ENCODE results near the gene CRTAC1.

The CRTAC1 gene, protein sequence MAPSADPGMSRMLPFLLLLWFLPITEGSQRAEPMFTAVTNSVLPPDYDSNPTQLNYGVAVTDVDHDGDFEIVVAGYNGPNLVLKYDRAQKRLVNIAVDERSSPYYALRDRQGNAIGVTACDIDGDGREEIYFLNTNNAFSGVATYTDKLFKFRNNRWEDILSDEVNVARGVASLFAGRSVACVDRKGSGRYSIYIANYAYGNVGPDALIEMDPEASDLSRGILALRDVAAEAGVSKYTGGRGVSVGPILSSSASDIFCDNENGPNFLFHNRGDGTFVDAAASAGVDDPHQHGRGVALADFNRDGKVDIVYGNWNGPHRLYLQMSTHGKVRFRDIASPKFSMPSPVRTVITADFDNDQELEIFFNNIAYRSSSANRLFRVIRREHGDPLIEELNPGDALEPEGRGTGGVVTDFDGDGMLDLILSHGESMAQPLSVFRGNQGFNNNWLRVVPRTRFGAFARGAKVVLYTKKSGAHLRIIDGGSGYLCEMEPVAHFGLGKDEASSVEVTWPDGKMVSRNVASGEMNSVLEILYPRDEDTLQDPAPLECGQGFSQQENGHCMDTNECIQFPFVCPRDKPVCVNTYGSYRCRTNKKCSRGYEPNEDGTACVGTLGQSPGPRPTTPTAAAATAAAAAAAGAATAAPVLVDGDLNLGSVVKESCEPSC

DNA sequence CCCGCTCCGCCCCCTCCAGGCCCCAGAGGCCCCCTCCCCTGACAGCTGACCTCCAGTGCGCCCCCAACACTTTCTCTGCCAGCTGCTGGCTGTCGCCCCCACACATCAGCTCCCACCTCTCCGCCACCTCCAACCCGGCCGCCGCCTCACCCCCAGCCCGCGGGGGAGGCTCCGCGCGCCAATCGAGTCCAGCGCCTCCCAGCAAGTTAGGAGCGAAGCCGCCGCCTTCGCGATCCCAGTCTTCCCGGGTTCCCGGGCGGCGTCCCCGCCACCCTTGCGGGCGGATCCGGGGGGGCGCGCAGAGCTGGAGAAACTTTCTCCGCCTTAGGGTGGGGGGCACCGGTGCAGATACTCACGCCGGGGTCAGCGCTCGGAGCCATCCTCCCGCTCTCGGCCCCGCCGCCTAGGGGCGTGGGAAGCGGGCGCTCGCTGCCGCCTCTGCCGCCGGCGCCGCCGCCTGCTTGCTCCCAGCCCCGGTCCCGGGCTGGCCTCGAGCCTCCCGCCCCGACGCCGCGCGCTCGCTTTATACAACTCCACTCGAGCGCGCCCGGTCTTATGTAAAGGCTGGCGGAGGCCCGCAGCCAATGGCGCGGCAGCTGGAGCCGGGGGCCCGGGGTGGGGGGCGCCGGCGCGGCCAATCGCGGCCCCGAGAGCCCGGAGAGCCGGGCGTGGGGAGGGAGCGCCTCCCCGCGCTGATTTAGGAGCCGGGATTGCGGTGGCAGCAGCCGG is at the start of gene CRTAC1:
TSS of gene CRTAC1 (minus strand) at position 529 of the 729 bp plus-strand sequence. CDS start at position 380, 149 bp downstream.
- DNase-seq, result no peak

DNA sequence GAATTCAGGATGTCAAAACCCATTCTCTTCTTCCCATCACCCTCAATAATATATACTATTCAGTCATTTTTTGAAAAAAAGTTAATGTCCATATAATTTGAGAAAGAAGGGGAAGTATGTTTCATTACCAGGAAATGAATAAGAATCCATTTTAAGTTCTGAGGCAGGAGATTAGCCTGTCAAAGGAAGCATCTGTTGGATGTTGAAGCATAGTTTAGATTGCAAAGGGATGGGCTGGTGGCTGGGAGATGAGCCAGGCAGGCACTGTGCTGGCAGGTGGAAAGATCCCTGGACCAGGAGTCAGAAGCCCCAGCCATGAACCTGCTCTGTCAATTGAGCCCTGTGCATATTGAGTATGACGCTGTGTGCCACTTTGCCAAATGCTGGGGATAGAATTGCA is 48.4 kb upstream of the CRTAC1 start:
- DNase-seq, result no peak

DNA sequence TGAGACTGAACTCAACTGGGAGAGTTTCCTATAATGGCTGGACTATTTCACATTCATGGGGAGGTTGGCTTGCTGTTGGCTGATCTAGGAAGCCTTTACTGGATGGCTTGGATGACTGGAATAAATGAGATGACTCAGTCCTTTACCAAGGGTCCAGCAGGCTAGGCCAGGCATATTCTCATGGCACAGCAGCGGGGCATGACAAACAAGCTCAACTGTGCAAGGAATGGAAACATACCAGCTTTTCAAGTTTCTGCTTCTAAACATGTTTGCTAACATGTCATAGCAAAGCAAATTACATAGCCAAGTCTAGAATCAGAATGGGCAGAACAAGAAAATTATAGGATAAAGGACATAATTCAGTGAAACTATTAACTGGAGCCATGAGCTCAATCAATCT is 46.8 kb upstream of the CRTAC1 start:
- no peak for DNase-seq

GRCh38 chr10:98076086-98076485 is 45.7 kb upstream of the CRTAC1 start:
- no peak for DNase-seq

GRCh38 chr10:98074315-98074911 is 44.0 kb upstream of the CRTAC1 start:
- no peak for DNase-seq

GRCh38 chr10:98067165-98067564 is 36.7 kb upstream of the CRTAC1 start:
- DNase-seq, result no peak

DNA sequence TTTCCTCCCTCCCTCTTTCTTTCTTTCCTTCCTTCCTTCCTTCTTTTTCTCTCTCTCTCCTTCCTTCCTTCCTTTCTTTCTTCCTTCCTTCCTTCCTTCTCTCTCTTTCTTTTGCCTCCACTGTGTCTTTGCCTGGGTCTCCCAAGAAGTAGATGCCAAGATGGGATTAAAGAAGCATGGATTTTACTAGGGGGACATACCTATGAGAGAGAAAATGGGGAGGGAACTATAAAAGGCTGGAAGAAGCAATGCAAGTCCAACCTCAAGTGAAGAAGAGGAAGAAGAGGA is 33.3 kb upstream of the CRTAC1 start:
- no peak for DNase-seq

DNA sequence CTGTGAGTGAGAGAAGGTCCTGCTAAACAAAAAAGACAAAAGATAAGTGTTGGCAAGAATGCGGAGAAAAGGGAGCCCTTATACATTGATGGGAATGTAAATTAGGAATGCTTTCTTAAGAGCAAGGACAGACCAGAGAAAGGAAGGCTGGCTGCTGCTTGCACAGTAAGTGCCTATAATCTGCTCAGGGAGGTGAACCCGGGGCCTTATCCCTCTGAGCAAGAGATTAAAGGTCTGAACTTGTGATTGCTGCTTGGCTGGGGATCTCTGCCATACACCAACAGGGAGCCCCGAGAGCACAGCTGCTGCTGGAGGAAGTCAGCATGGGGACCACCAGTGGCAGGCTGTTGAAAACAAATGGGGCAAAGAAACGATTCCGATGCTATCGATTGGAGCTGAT is 32.0 kb upstream of the CRTAC1 start:
- no peak for DNase-seq

DNA sequence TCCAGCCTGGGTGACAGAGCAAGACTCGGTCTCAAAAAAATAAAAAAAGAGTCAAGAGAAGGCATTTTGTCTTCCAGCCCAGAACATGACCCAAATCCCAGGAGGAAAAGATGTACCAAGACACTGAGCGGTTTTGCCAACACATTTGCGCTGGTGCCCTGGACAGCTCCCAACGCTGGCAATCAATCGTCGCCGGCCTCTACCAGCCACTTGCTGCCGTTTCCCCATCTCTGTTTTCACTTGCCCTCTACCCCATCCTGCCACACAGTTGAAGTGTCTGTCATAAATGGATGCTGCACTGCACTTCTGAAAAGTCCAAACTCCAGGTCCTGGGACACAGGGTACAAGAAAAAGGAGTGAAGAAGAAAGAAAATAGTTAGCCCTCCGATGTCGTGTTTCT is 29.7 kb upstream of the CRTAC1 start:
- DNase-seq, result no peak

DNA sequence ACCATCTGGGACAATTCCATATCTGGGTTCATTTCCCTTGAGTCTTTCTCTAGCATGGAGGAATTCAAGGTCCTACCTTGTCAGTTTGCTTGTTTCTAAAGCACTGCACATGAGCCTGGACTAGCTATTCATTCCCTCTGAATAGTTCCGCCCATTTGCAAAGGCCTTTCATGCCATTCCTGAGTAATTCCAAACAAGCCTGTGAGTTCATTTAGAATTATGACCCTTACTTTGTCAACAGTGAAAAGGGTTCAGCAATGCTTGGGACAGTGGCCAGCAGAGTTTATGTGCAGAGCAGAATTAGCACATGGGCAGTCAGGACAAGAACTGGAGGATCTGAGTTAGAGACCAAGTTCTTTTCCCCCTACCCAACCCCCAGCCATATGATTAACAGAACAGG is 27.9 kb upstream of the CRTAC1 start:
- DNase-seq, result no peak

GRCh38 chr10:98055841-98056516 is 25.6 kb upstream of the CRTAC1 start:
- no peak for DNase-seq

GRCh38 chr10:98047009-98047741 is 16.8 kb upstream of the CRTAC1 start:
- DNase-seq, result no peak

DNA sequence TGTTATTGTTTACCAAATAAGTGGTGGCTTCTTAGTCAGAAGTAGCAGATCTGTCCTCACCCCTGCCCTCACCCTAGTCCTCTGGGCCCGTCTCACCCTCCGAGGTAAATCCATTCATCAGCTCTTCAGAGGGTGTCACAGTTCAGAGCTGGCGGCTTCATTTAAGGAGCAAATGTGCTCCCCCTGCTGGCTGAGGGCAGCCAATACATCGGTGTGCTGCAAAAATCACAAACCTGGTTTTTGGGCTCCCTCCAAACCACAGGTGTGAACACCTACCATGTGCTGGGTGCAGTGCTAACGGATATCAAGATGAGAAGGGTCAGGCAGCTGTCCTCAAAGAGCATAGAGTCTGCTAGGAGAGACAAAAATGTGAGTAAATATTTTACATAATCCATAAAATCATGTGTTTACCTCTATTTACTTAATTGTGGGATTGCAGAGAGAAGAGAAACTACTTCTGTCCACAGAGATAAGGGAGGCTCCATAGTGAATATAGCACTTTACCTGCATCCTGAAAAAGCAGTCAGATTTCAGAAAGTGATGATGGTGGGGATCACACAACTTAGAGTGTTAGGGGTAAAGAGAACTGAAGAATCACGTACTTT is 15.5 kb upstream of the CRTAC1 start:
- peak; percentile 44 to 61 for DNase-seq

GRCh38 chr10:98041352-98042043 is 11.1 kb upstream of the CRTAC1 start:
- DNase-seq, result peak in 1 of 2 donors; percentile 30

- no peak for DNase-seq
Observed at GRCh38 chr10:98039690-98040381, 9.4 kb upstream of the CRTAC1 start.

DNA sequence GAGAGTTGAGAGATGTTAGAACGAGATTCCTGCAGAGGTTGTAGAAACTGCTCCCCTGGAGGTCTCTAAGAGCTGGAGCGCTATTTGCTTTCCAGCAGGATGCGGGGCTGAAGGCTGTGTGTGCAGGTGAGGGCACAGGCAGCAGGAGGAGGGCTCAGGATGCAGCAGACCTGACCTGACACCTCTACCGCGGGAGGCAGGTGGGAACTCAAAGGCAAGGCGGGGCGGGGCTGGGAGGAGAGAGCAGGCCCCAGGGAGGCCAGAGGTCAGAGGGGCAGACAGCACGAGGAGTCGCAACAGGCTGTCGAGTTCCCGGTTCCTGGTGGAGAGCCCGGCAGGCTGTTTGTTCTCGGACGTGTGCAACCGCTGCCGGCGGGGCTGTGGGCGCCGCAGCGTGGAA is 7.9 kb upstream of the CRTAC1 start:
- DNase-seq, result no peak

DNA sequence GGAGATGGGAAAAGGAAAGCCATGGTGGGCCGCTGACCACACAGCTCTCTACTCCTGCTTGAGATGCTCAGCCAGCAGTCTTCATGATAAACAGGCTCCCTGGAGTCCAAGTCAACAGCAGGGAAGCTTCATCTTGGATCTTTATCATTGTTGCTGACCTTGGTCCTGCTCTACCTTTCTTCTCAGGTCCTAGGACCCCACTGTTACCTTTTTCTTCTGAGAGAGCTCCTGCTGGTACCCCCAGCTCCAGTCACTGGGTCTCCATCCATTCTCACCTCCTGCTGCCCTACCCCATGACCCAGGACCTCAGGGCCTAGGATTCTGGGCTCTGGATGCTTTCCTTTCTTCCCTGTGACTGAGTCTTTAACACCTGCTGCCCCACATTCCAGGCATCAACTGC is 5.2 kb upstream of the CRTAC1 start:
- no peak for DNase-seq

GRCh38 chr10:98033515-98033914 is 3.1 kb upstream of the CRTAC1 start:
- no peak for DNase-seq

DNA sequence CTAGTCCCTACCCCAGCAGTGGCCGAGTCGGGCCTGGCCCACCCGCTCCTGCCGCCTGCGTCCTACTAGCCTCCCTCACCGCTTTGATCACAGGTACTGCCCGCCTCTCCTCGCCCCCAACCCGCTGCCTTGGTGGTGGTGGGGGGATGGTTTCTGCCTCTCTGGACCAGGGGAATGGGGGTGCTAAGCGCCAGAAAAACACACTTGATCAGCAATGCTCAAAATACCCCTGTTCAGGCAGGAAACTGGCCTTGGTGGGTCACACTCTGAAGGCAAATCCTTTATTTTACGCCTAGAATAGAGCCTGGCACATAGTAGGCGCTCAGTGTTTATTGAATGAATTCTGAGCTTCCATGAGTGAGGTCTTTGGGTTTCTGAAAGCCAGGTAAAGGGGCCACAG is 1.0 kb upstream of the CRTAC1 start:
- DNase-seq, result no peak

GRCh38 chr10:98030991-98031431 is 590 bp upstream of the CRTAC1 start:
- no peak for DNase-seq
